ENCODE results near the gene LRRC59.
"Not testable (repeated sequence)": the region's sequence is repeated elsewhere in the genome, so short reads cannot be mapped to it uniquely, and the experiment has no call there.

LRRC59 gene

GRCh38 chr17:50407921-50408320, 10.6 kb upstream of the LRRC59 start:
- Histone ChIP-seq H3K27ac (ENCODE audit: insufficient read depth, low read length, poor library complexity, severe bottlenecking) (no peak overlapping the region), H3K36me3 (ENCODE audit: control insufficient read depth, insufficient read depth, low read length) (no peaks in the 10 kb centered on the region), H3K4me1 (ENCODE audit: control insufficient read depth, insufficient read depth, low read length, poor library complexity, severe bottlenecking) (no peaks in the 10 kb centered on the region), H3K4me3 (ENCODE audit: insufficient read depth, low read depth, low read length, poor library complexity, severe bottlenecking) (no peak overlapping the region), H3K27me3 (replicated peaks; ENCODE audit: control insufficient read depth, insufficient read depth, low read length, poor library complexity, severe bottlenecking) (peaks cover 2% of the 10 kb centered on the region), H3K9me3 (ENCODE audit: control insufficient read depth, low read length) (no peaks in the 10 kb centered on the region)
- no peak for DNase-seq

GRCh38 chr17:50406578-50406977, 9.3 kb upstream of the LRRC59 start:
- Histone ChIP-seq H3K27ac (ENCODE audit: insufficient read depth, low read length, poor library complexity, severe bottlenecking) (no peak overlapping the region), H3K4me1 (ENCODE audit: control insufficient read depth, insufficient read depth, low read length, poor library complexity, severe bottlenecking) (no peaks in the 10 kb centered on the region), H3K4me3 (ENCODE audit: insufficient read depth, low read depth, low read length, poor library complexity, severe bottlenecking) (no peak overlapping the region), H3K9me3 (ENCODE audit: control insufficient read depth, low read length) (no peaks in the 10 kb centered on the region), H3K27me3 (replicated peaks; ENCODE audit: control insufficient read depth, insufficient read depth, low read length, poor library complexity, severe bottlenecking) (peaks cover 2% of the 10 kb centered on the region), H3K36me3 (ENCODE audit: control insufficient read depth, insufficient read depth, low read length) (no peaks in the 10 kb centered on the region)
- no peak for DNase-seq

GRCh38 chr17:50405351-50405750, 8.0 kb upstream of the LRRC59 start:
- not testable (repeated sequence) for H3K27me3 ChIP-seq (replicated peaks; ENCODE audit: control insufficient read depth, insufficient read depth, low read length, poor library complexity, severe bottlenecking); H3K4me3 ChIP-seq (ENCODE audit: insufficient read depth, low read depth, low read length, poor library complexity, severe bottlenecking); DNase-seq; H3K9me3 ChIP-seq (ENCODE audit: control insufficient read depth, low read length); H3K4me1 ChIP-seq (ENCODE audit: control insufficient read depth, insufficient read depth, low read length, poor library complexity, severe bottlenecking); H3K36me3 ChIP-seq (ENCODE audit: control insufficient read depth, insufficient read depth, low read length); H3K27ac ChIP-seq (ENCODE audit: insufficient read depth, low read length, poor library complexity, severe bottlenecking)

GRCh38 chr17:50399591-50399990, 2.3 kb upstream of the LRRC59 start:
- not testable (repeated sequence) for H3K36me3 ChIP-seq (ENCODE audit: control insufficient read depth, insufficient read depth, low read length); DNase-seq; H3K27me3 ChIP-seq (replicated peaks; ENCODE audit: control insufficient read depth, insufficient read depth, low read length, poor library complexity, severe bottlenecking); H3K27ac ChIP-seq (ENCODE audit: insufficient read depth, low read length, poor library complexity, severe bottlenecking); H3K4me3 ChIP-seq (ENCODE audit: insufficient read depth, low read depth, low read length, poor library complexity, severe bottlenecking); H3K9me3 ChIP-seq (ENCODE audit: control insufficient read depth, low read length)
- H3K4me1 ChIP-seq (ENCODE audit: control insufficient read depth, insufficient read depth, low read length, poor library complexity, severe bottlenecking), result peaks cover 13% of the 10 kb centered on the region

GRCh38 chr17:50398672-50399071, 1.3 kb upstream of the LRRC59 start:
- not testable (repeated sequence) for DNase-seq; H3K4me3 ChIP-seq (ENCODE audit: insufficient read depth, low read depth, low read length, poor library complexity, severe bottlenecking); H3K27me3 ChIP-seq (replicated peaks; ENCODE audit: control insufficient read depth, insufficient read depth, low read length, poor library complexity, severe bottlenecking); H3K9me3 ChIP-seq (ENCODE audit: control insufficient read depth, low read length); H3K27ac ChIP-seq (ENCODE audit: insufficient read depth, low read length, poor library complexity, severe bottlenecking); H3K36me3 ChIP-seq (ENCODE audit: control insufficient read depth, insufficient read depth, low read length)
- peaks cover 13% of the 10 kb centered on the region for H3K4me1 ChIP-seq (ENCODE audit: control insufficient read depth, insufficient read depth, low read length, poor library complexity, severe bottlenecking)

GRCh38 chr17:50397919-50398285, 579 bp upstream of the LRRC59 start:
- Histone ChIP-seq H3K27ac (ENCODE audit: insufficient read depth, low read length, poor library complexity, severe bottlenecking) (no peak overlapping the region), H3K4me1 (ENCODE audit: control insufficient read depth, insufficient read depth, low read length, poor library complexity, severe bottlenecking) (peaks cover 13% of the 10 kb centered on the region), H3K9me3 (ENCODE audit: control insufficient read depth, low read length) (no peaks in the 10 kb centered on the region), H3K36me3 (ENCODE audit: control insufficient read depth, insufficient read depth, low read length) (peaks cover 16% of the 10 kb centered on the region), H3K27me3 (replicated peaks; ENCODE audit: control insufficient read depth, insufficient read depth, low read length, poor library complexity, severe bottlenecking) (no peaks in the 10 kb centered on the region), H3K4me3 (ENCODE audit: insufficient read depth, low read depth, low read length, poor library complexity, severe bottlenecking) (no peak overlapping the region)
- DNase-seq, result no peak

GRCh38 chr17:50396261-50397110, 837 bp downstream of the LRRC59 start:
- H3K27me3 ChIP-seq (replicated peaks; ENCODE audit: control insufficient read depth, insufficient read depth, low read length, poor library complexity, severe bottlenecking), result no peaks in the 10 kb centered on the region
- H3K9me3 ChIP-seq (ENCODE audit: control insufficient read depth, low read length), result no peaks in the 10 kb centered on the region
- H3K4me1 ChIP-seq (ENCODE audit: control insufficient read depth, insufficient read depth, low read length, poor library complexity, severe bottlenecking), result peaks cover 13% of the 10 kb centered on the region
- DNase-seq, result no peak
- H3K4me3 ChIP-seq (ENCODE audit: insufficient read depth, low read depth, low read length, poor library complexity, severe bottlenecking), result peak overlapping the region; percentile 94
- peak overlapping the region; percentile 82 for H3K27ac ChIP-seq (ENCODE audit: insufficient read depth, low read length, poor library complexity, severe bottlenecking)
- H3K36me3 ChIP-seq (ENCODE audit: control insufficient read depth, insufficient read depth, low read length), result peaks cover 30% of the 10 kb centered on the region

GRCh38 chr17:50394711-50395110, 2.6 kb downstream of the LRRC59 start:
- H3K36me3 ChIP-seq (ENCODE audit: control insufficient read depth, insufficient read depth, low read length), result peaks cover 46% of the 10 kb centered on the region
- H3K4me3 ChIP-seq (ENCODE audit: insufficient read depth, low read depth, low read length, poor library complexity, severe bottlenecking), result no peak overlapping the region
- H3K27ac ChIP-seq (ENCODE audit: insufficient read depth, low read length, poor library complexity, severe bottlenecking), result no peak overlapping the region
- peaks cover 13% of the 10 kb centered on the region for H3K4me1 ChIP-seq (ENCODE audit: control insufficient read depth, insufficient read depth, low read length, poor library complexity, severe bottlenecking)
- H3K9me3 ChIP-seq (ENCODE audit: control insufficient read depth, low read length), result no peaks in the 10 kb centered on the region
- no peaks in the 10 kb centered on the region for H3K27me3 ChIP-seq (replicated peaks; ENCODE audit: control insufficient read depth, insufficient read depth, low read length, poor library complexity, severe bottlenecking)
- no peak for DNase-seq

- no peak overlapping the region for H3K4me3 ChIP-seq (ENCODE audit: insufficient read depth, low read depth, low read length, poor library complexity, severe bottlenecking)
- H3K27me3 ChIP-seq (replicated peaks; ENCODE audit: control insufficient read depth, insufficient read depth, low read length, poor library complexity, severe bottlenecking), result no peaks in the 10 kb centered on the region
- H3K4me1 ChIP-seq (ENCODE audit: control insufficient read depth, insufficient read depth, low read length, poor library complexity, severe bottlenecking), result peaks cover 13% of the 10 kb centered on the region
- H3K27ac ChIP-seq (ENCODE audit: insufficient read depth, low read length, poor library complexity, severe bottlenecking), result no peak overlapping the region
- H3K9me3 ChIP-seq (ENCODE audit: control insufficient read depth, low read length), result no peaks in the 10 kb centered on the region
- peaks cover 56% of the 10 kb centered on the region for H3K36me3 ChIP-seq (ENCODE audit: control insufficient read depth, insufficient read depth, low read length)
- no peak for DNase-seq
Observed at GRCh38 chr17:50393700-50394099, 3.6 kb downstream of the LRRC59 start.

GRCh38 chr17:50392621-50393020, 4.7 kb downstream of the LRRC59 start:
- no peak for DNase-seq
- Histone ChIP-seq H3K9me3 (ENCODE audit: control insufficient read depth, low read length) (no peaks in the 10 kb centered on the region), H3K4me1 (ENCODE audit: control insufficient read depth, insufficient read depth, low read length, poor library complexity, severe bottlenecking) (peaks cover 13% of the 10 kb centered on the region), H3K4me3 (ENCODE audit: insufficient read depth, low read depth, low read length, poor library complexity, severe bottlenecking) (no peak overlapping the region), H3K27me3 (replicated peaks; ENCODE audit: control insufficient read depth, insufficient read depth, low read length, poor library complexity, severe bottlenecking) (no peaks in the 10 kb centered on the region), H3K36me3 (ENCODE audit: control insufficient read depth, insufficient read depth, low read length) (peaks cover 63% of the 10 kb centered on the region), H3K27ac (ENCODE audit: insufficient read depth, low read length, poor library complexity, severe bottlenecking) (no peak overlapping the region)

All from effector memory CD4-positive, alpha-beta T cell (primary cell).